ENCODE results near the gene CLEC4M. TPM values are rescaled to one million over a fixed set of nuclear protein-coding genes. Genes with fewer than 3 reads are reported as not detected.

The CLEC4M gene
- total RNA-seq, 1 donor: not detected

DNA sequence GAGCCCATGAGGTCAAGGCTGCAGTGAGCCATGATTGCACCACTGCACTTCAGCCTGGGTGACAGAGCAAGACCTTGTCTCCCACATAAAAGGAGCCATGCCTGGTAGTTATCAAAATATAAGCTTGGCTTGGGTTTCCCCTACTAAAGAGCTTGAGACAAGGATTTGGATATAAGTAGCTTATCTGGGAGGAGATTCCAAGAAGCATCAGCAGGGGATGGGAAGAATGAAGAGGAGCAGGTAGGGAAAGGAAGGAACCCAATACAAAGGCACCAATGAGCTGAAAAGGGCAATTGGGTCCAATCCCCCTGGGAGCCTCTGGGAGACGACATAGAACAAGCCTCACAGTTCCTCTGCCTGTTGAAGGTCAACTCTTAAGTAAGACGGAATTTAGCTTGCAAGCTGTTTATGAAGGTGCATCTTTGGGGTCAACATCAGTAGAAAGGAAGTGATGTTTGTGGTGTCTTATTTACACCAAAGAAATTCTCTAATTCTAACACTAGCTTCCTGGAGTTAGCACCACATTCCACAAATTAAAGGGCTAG, 23.8 kb upstream of the CLEC4M start:
- TF ChIP-seq, protein P1, sequence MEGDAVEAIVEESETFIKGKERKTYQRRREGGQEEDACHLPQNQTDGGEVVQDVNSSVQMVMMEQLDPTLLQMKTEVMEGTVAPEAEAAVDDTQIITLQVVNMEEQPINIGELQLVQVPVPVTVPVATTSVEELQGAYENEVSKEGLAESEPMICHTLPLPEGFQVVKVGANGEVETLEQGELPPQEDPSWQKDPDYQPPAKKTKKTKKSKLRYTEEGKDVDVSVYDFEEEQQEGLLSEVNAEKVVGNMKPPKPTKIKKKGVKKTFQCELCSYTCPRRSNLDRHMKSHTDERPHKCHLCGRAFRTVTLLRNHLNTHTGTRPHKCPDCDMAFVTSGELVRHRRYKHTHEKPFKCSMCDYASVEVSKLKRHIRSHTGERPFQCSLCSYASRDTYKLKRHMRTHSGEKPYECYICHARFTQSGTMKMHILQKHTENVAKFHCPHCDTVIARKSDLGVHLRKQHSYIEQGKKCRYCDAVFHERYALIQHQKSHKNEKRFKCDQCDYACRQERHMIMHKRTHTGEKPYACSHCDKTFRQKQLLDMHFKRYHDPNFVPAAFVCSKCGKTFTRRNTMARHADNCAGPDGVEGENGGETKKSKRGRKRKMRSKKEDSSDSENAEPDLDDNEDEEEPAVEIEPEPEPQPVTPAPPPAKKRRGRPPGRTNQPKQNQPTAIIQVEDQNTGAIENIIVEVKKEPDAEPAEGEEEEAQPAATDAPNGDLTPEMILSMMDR (IDR thresholded peaks at IDR 0.05; ENCODE audit: insufficient read depth, low read length): no peak
- H3K4me3 ChIP-seq (ENCODE audit: low read depth, low read length): no peak overlapping the region
- no peak for DNase-seq (ENCODE audit: low read depth)

DNA sequence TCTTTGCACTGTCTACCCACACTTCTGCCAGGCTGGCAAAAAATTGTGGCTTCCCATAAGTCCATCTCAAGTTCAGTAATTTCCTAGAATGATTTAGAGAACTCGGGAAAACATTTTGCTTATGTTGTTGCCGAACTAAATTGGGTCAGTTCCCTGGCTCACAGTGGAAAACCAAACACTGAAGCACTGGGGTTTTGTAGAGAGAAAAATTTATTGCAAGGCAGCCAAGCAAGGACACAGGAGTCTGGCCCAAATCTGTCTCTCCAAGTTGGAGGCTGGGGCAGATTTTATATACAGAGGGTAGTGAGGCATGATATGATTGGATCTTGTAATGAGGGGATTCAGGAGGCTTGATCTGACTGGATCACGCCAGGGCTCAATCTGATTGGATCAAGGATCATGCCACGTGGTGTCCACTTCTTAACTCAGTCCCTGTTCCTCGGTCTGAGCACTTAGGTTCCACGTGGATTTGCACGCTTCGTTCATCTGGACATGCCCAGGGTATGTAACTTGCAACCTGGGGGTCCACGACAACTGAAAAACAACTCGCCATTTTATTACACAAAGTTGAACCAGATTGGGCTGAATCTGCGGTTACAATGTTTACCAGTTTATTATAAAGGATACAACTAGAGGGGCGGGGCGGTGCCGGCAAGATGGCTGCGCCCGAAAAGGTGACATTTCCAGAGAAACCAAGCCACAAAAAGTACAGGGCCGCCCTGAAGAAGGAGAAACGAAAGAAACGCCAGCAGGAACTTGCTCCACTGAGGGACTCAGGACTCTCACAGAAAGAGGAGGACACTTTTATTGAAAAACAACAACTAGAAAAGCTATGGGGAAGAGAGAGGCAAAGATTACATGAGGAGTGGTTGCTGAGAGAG, 23.0 kb upstream of the CLEC4M start:
- TF ChIP-seq, protein P1 (IDR thresholded peaks at IDR 0.05; ENCODE audit: insufficient read depth, low read length): no peak
- no peak for DNase-seq (ENCODE audit: low read depth)
- H3K4me3 ChIP-seq (ENCODE audit: low read depth, low read length): no peak overlapping the region

DNA sequence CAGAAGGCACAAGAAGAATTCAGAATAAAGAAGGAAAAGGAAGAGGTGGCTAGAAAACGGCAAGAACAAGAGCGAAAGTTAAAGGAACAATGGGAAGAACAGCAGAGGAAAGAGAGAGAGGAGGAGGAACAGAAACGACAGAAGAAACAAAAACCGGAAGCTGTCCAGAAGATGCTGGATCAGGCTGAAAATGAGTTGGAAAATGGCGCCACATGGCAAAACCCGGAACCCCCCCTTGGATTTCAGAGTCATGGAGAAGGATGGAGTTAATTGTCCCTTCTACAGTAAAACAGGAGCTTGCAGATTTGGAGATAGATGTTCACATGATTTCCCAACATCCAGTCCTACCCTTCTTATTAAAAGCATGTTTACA, 22.4 kb upstream of the CLEC4M start:
- no peak for DNase-seq (ENCODE audit: low read depth)
- no peak overlapping the region for H3K4me3 ChIP-seq (ENCODE audit: low read depth, low read length)
- TF ChIP-seq, protein P1 (IDR thresholded peaks at IDR 0.05; ENCODE audit: insufficient read depth, low read length): no peak

DNA sequence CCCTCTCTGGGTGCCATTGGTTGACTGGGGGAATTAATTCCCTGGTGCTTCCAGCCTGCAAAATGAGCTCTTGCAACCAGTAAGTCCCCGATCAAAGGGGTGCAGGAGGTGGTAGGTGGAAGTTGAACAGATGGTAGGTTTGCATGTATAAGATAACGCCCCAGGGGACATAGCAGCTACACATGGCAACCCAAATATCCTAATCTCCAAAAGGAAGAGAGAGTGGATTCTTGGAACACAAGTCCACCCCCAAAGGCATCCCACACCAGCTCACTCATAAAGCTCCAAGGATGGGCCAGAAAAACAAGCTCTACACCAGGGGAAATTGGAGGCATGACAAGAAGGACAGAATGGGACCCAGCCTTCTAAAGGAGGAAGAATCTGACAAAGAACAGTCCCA, 20.5 kb upstream of the CLEC4M start:
- no peak overlapping the region for H3K4me3 ChIP-seq (ENCODE audit: low read depth, low read length)
- TF ChIP-seq, protein P1 (IDR thresholded peaks at IDR 0.05; ENCODE audit: insufficient read depth, low read length): no peak
- no peak for DNase-seq (ENCODE audit: low read depth)

DNA sequence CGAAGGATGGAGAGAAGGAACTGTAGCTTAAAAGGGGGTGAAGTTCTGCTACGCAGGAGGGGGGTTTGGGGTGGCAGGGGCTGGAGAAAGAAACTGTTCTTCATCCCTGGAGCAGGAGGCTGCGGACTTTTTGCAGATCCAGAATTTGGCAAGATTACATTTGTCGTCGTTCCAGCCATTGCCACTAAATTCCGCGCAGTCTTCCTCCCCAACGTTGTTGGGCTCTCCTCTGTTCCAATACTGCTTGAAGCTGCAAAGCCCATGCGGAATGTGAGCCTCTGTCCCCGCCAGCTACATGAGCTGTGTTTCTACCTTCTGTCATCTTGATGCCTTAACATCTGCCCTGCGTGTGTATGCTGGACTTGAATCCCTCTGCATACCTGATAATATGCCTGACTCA, 20.1 kb upstream of the CLEC4M start:
- no peak for DNase-seq (ENCODE audit: low read depth)
- TF ChIP-seq, protein P1 (IDR thresholded peaks at IDR 0.05; ENCODE audit: insufficient read depth, low read length): no peak
- H3K4me3 ChIP-seq (ENCODE audit: low read depth, low read length): no peak overlapping the region

DNA sequence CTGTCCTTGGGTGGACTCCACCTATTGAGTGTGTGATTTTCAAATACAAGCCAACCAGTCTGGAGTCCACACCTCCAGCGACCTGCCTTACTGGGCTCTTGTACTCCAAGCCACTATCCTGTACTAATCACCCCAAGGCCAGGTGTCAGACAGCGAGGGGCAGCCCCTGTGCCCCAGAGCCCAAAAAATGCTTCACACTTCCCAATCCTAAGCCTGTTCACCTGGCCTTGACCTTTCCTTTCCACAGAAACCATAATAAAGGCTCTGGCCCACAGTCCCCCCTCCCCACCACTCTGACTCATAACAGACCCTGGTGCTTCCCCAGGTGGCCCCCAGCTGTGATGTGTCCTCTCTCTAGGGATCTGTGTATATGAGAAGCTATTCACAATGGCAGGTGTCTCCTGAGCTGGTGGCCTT, 19.6 kb upstream of the CLEC4M start:
- no peak overlapping the region for H3K4me3 ChIP-seq (ENCODE audit: low read depth, low read length)
- TF ChIP-seq, protein P1 (IDR thresholded peaks at IDR 0.05; ENCODE audit: insufficient read depth, low read length): no peak
- no peak for DNase-seq (ENCODE audit: low read depth)
